H9 (cell line): ENCODE measurements around the gene SLC7A11. TPM values are rescaled to one million over a fixed set of nuclear protein-coding genes. Genes with fewer than 3 reads are reported as not detected.

Experiments used
- DNase-seq: peaks from one replicate; pipeline ENCODE4 v3.0.0-alpha.2; 2017
- H2AFZ ChIP-seq: one replicate; pipeline ENCODE4 v1.6.1; 2013; ENCODE audit warnings: mild to moderate bottlenecking, low read length, control low read depth, moderate library complexity
- H2AK5ac ChIP-seq: 2 replicates; pipeline ENCODE4 v1.6.1; 2013; ENCODE audit warnings: low read length, control low read depth, mixed read lengths; ENCODE audit not compliant: insufficient read length
- H2BK120ac ChIP-seq: one replicate; pipeline ENCODE4 v1.6.1; 2013; ENCODE audit warnings: low read depth, mild to moderate bottlenecking, low read length, control low read depth, inconsistent platforms; ENCODE audit not compliant: poor library complexity, severe bottlenecking
- H2BK12ac ChIP-seq: 2 replicates; pipeline ENCODE4 v1.6.1; 2013; ENCODE audit warnings: low read length, control low read depth, mixed read lengths, low read depth; ENCODE audit not compliant: insufficient read length
- H2BK15ac ChIP-seq: 2 replicates; pipeline ENCODE4 v1.6.1; 2013; ENCODE audit warnings: low read depth, low read length, control low read depth
- H2BK20ac ChIP-seq: one replicate; pipeline ENCODE4 v1.6.1; 2013; ENCODE audit warnings: low read depth, mild to moderate bottlenecking, low read length, control low read depth, inconsistent platforms; ENCODE audit not compliant: poor library complexity, severe bottlenecking
- H2BK5ac ChIP-seq: 2 replicates; pipeline ENCODE4 v1.6.1; 2013; ENCODE audit warnings: low read length, control low read depth, mixed read lengths; ENCODE audit not compliant: insufficient read length
- H3K14ac ChIP-seq: 2 replicates; pipeline ENCODE4 v1.6.1; 2013; ENCODE audit warnings: low read length, control low read depth; ENCODE audit not compliant: insufficient read depth
- H3K18ac ChIP-seq: 2 replicates; pipeline ENCODE4 v1.6.1; 2013; ENCODE audit warnings: low read depth, mild to moderate bottlenecking, mixed read lengths, low read length, control low read depth; ENCODE audit not compliant: insufficient read length
- H3K23ac ChIP-seq: 2 replicates; pipeline ENCODE4 v1.6.1; 2013; ENCODE audit warnings: low read length, control low read depth, mixed read lengths, low read depth; ENCODE audit not compliant: insufficient read length
- H3K23me2 ChIP-seq: 2 replicates; pipeline ENCODE4 v1.6.1; 2013; ENCODE audit warnings: low read depth, mild to moderate bottlenecking, mixed read lengths, low read length, control low read depth; ENCODE audit not compliant: insufficient read length, poor library complexity, severe bottlenecking
- H3K27ac ChIP-seq: 2 replicates; pipeline ENCODE4 v1.5.1; 2013; ENCODE audit warnings: low read length, control low read depth, mixed read lengths, low read depth; ENCODE audit not compliant: insufficient read length
- H3K27me3 ChIP-seq: 2 replicates; pipeline ENCODE4 v1.6.1; 2013; ENCODE audit warnings: low read length, control low read depth, inconsistent platforms; ENCODE audit not compliant: insufficient read depth
- H3K4ac ChIP-seq: 2 replicates; pipeline ENCODE4 v1.6.1; 2013; ENCODE audit warnings: low read depth, mild to moderate bottlenecking, control low read depth, inconsistent platforms, low read length, moderate library complexity
- H3K4me1 ChIP-seq: 2 replicates; pipeline ENCODE4 v1.6.1; 2013; ENCODE audit warnings: low read length, control low read depth, inconsistent platforms; ENCODE audit not compliant: insufficient read depth
- H3K4me2 ChIP-seq: 2 replicates; pipeline ENCODE4 v1.6.1; 2013; ENCODE audit warnings: low read length, control low read depth, mixed read lengths; ENCODE audit not compliant: insufficient read length, insufficient read depth
- H3K56ac ChIP-seq: 2 replicates; pipeline ENCODE4 v1.6.1; 2013; ENCODE audit warnings: low read depth, mild to moderate bottlenecking, mixed read lengths, low read length, control low read depth; ENCODE audit not compliant: insufficient read length
- H3K79me1 ChIP-seq: 2 replicates; pipeline ENCODE4 v1.6.1; 2013; ENCODE audit warnings: low read depth, mild to moderate bottlenecking, moderate library complexity, low read length, control low read depth, inconsistent platforms; ENCODE audit not compliant: insufficient read depth, poor library complexity, severe bottlenecking
- H3K79me2 ChIP-seq: 2 replicates; pipeline ENCODE4 v1.6.1; 2013; ENCODE audit warnings: low read length, control low read depth, inconsistent platforms; ENCODE audit not compliant: insufficient read depth
- H3K9ac ChIP-seq: 2 replicates; pipeline ENCODE4 v1.6.1; 2013; ENCODE audit warnings: low read length, control low read depth, mixed read lengths; ENCODE audit not compliant: insufficient read length; ENCODE audit errors: extremely low read depth
- H3K9me3 ChIP-seq: one replicate; pipeline ENCODE4 v1.6.1; 2013; ENCODE audit warnings: low read depth, low read length, inconsistent platforms; ENCODE audit not compliant: control insufficient read depth
- H3T11ph ChIP-seq: one replicate; pipeline ENCODE4 v1.6.1; 2013; ENCODE audit warnings: mild to moderate bottlenecking, low read length, control low read depth, inconsistent platforms
- H4K20me1 ChIP-seq: one replicate; pipeline ENCODE4 v1.6.1; 2013; ENCODE audit not compliant: control insufficient read depth, insufficient read length, insufficient read depth
- H4K5ac ChIP-seq: 2 replicates; pipeline ENCODE4 v1.6.1; 2013; ENCODE audit warnings: low read depth, mild to moderate bottlenecking, mixed read lengths, low read length, control low read depth; ENCODE audit not compliant: insufficient read length
- H4K8ac ChIP-seq: replicated peaks from 2 replicates; pipeline ENCODE4 v1.6.1; 2013; ENCODE audit warnings: low read length, control low read depth, mixed read lengths, low read depth; ENCODE audit not compliant: insufficient read length
- H4K91ac ChIP-seq: 2 replicates; pipeline ENCODE4 v1.6.1; 2013; ENCODE audit warnings: low read depth, mild to moderate bottlenecking, moderate library complexity, mixed read lengths, low read length, control low read depth; ENCODE audit not compliant: insufficient read length
- H3K27ac Mint-ChIP-seq, 3 experiments: 2 replicates in 2 of 3; 3 replicates in 1 of 3; pipeline ENCODE4 v1.8.0; 2020 to 2021; ENCODE audit warnings: mixed read lengths in 3 of 3, mild to moderate bottlenecking in 1 of 3, moderate library complexity in 1 of 3
- H3K27me3 Mint-ChIP-seq: 2 replicates; pipeline ENCODE4 v1.8.0; 2021; ENCODE audit warnings: low read depth, mild to moderate bottlenecking, moderate library complexity, mixed read lengths
- H3K36me3 Mint-ChIP-seq, 3 experiments: 2 replicates in 2 of 3; 3 replicates in 1 of 3; pipeline ENCODE4 v1.8.0; 2020 to 2021; ENCODE audit warnings: low read depth in 3 of 3, mixed read lengths in 3 of 3; ENCODE audit not compliant: insufficient read depth in 1 of 3
- H3K4me1 Mint-ChIP-seq, 2 experiments: 2 replicates each; pipeline ENCODE4 v1.8.0; 2020; ENCODE audit warnings: mixed read lengths in 2 of 2
- H3K4me3 Mint-ChIP-seq, 2 experiments: 2 replicates in 1 of 2; 3 replicates in 1 of 2; pipeline ENCODE4 v1.8.0; 2020 to 2021; ENCODE audit warnings: mild to moderate bottlenecking in 2 of 2, mixed read lengths in 2 of 2, moderate library complexity in 1 of 2
- H3K9me3 Mint-ChIP-seq, 2 experiments: 2 replicates in 1 of 2; 3 replicates in 1 of 2; pipeline ENCODE4 v1.8.0; 2020; ENCODE audit warnings: mild to moderate bottlenecking in 2 of 2, mixed read lengths in 2 of 2, moderate library complexity in 1 of 2
- WGBS: extraction: QIAGEN DNeasy Blood & Tissue Kit; methylation state at CpG from one replicate; pipeline ENCODE4 v1.1.7; 2013; ENCODE audit warnings: missing lambda C conversion rate, low lambda C conversion rate, mixed read lengths; ENCODE audit not compliant: insufficient read length; ENCODE audit errors: extremely low coverage; 5-methylcytosine and 5-hydroxymethylcytosine counted together
- total RNA-seq: library from RNA; stranded (reverse); gene quantifications from 2 replicates; pipeline ENCODE4 v1.2.1, GENCODE V29; 2021
- TF ChIP-seq, protein P1 (sequence below): fragments of 200-600 bp; sonication (generic); conservative IDR thresholded peaks from 3 replicates; pipeline ENCODE4 v1.8.0; 2021; ENCODE audit warnings: antibody characterized with exemption, mild to moderate bottlenecking

Gene SLC7A11
- total RNA-seq, 1 experiment from 2014 or later: 19.8 TPM

GRCh38 chr4:138192113-138192512, 50.0 kb downstream of the SLC7A11 start:
- no CpG with 5 or more reads among the region's 2 CpGs for WGBS
- Histone ChIP-seq H3K79me2 (no peaks in the 10 kb centered on the region), H3K4ac (no peak overlapping the region), H3T11ph (no peak overlapping the region), H4K5ac (no peak overlapping the region), H4K20me1 (no peaks in the 10 kb centered on the region), H3K4me1 (no peaks in the 10 kb centered on the region), H3K27ac (no peak overlapping the region), H2AK5ac (no peak overlapping the region), H2BK5ac (no peak overlapping the region), H3K9me3 (no peaks in the 10 kb centered on the region), H3K4me2 (no peak overlapping the region), H3K18ac (no peak overlapping the region), H3K14ac (no peak overlapping the region), H2BK120ac (no peak overlapping the region), H3K23ac (no peak overlapping the region), H2BK15ac (no peak overlapping the region), H2BK20ac (no peak overlapping the region), H3K9ac (no peak overlapping the region), H3K56ac (no peak overlapping the region), H2BK12ac (no peak overlapping the region), H3K23me2 (no peaks in the 10 kb centered on the region), H3K27me3 (no peaks in the 10 kb centered on the region), H3K79me1 (no peaks in the 10 kb centered on the region), H4K8ac (no peak overlapping the region), H4K91ac (no peak overlapping the region), H2AFZ (no peak overlapping the region)
- no peaks in the 10 kb centered on the region for H3K27me3 Mint-ChIP-seq
- H3K4me3 Mint-ChIP-seq: no peak overlapping the region
- peaks cover 0 to 2% of the 10 kb centered on the region in 2 experiments; a peak in 3 of 4 replicates for H3K4me1 Mint-ChIP-seq
- no peak overlapping the region for H3K27ac Mint-ChIP-seq
- H3K36me3 Mint-ChIP-seq: peaks cover 0 to 5% (median 1%) of the 10 kb centered on the region in 3 experiments; a peak in 3 of 7 replicates
- TF ChIP-seq, protein P1, sequence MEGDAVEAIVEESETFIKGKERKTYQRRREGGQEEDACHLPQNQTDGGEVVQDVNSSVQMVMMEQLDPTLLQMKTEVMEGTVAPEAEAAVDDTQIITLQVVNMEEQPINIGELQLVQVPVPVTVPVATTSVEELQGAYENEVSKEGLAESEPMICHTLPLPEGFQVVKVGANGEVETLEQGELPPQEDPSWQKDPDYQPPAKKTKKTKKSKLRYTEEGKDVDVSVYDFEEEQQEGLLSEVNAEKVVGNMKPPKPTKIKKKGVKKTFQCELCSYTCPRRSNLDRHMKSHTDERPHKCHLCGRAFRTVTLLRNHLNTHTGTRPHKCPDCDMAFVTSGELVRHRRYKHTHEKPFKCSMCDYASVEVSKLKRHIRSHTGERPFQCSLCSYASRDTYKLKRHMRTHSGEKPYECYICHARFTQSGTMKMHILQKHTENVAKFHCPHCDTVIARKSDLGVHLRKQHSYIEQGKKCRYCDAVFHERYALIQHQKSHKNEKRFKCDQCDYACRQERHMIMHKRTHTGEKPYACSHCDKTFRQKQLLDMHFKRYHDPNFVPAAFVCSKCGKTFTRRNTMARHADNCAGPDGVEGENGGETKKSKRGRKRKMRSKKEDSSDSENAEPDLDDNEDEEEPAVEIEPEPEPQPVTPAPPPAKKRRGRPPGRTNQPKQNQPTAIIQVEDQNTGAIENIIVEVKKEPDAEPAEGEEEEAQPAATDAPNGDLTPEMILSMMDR: no peak
- H3K9me3 Mint-ChIP-seq: no peaks in the 10 kb centered on the region
- DNase-seq: no peak
